Ishikawa (cell line): Measurements from ENCODE around the gene ATG16L1.

Experiments used
- CEBPB ChIP-seq: IDR thresholded peaks from 2 replicates; pipeline ENCODE4 v1.6.1; 2012
- CREB1 ChIP-seq: IDR thresholded peaks from 2 replicates; pipeline ENCODE4 v1.6.1; 2012; ENCODE audit warnings: low read depth
- EGR1 ChIP-seq: IDR thresholded peaks from 2 replicates; pipeline ENCODE4 v1.6.1; 2012
- EP300 ChIP-seq: IDR thresholded peaks from 2 replicates; pipeline ENCODE4 v1.6.1; 2012; ENCODE audit warnings: borderline replicate concordance
- FOXM1 ChIP-seq: IDR thresholded peaks from 2 replicates; pipeline ENCODE4 v1.6.1; 2012; ENCODE audit warnings: low read depth, borderline replicate concordance
- NFIC ChIP-seq: IDR thresholded peaks from 2 replicates; pipeline ENCODE4 v1.6.1; 2012
- RAD21 ChIP-seq: IDR thresholded peaks from 2 replicates; pipeline ENCODE4 v1.6.1; 2012; ENCODE audit warnings: low read depth
- TAF1 ChIP-seq: IDR thresholded peaks from 2 replicates; pipeline ENCODE4 v1.6.1; 2012; ENCODE audit warnings: low read depth, mild to moderate bottlenecking
- TCF12 ChIP-seq: IDR thresholded peaks from 2 replicates; pipeline ENCODE4 v1.6.1; 2012; ENCODE audit warnings: low read depth
- TEAD4 ChIP-seq: IDR thresholded peaks from 2 replicates; pipeline ENCODE4 v1.6.1; 2012
- YY1 ChIP-seq: IDR thresholded peaks from 2 replicates; pipeline ENCODE4 v1.6.1; 2012; ENCODE audit warnings: low read depth
- ZBTB7A ChIP-seq: IDR thresholded peaks from 2 replicates; pipeline ENCODE4 v1.6.1; 2012; ENCODE audit warnings: low read depth
- TF ChIP-seq, protein P1 (sequence below): IDR thresholded peaks from 2 replicates; pipeline ENCODE4 v1.6.1; 2012; ENCODE audit warnings: low read depth, mild to moderate bottlenecking
- TF ChIP-seq, protein P2 (sequence below): IDR thresholded peaks from 2 replicates; pipeline ENCODE4 v1.6.1; 2012
- TF ChIP-seq, protein P3 (sequence below): IDR thresholded peaks from 2 replicates; pipeline ENCODE4 v1.6.1; 2012

The ATG16L1 gene

DNA sequence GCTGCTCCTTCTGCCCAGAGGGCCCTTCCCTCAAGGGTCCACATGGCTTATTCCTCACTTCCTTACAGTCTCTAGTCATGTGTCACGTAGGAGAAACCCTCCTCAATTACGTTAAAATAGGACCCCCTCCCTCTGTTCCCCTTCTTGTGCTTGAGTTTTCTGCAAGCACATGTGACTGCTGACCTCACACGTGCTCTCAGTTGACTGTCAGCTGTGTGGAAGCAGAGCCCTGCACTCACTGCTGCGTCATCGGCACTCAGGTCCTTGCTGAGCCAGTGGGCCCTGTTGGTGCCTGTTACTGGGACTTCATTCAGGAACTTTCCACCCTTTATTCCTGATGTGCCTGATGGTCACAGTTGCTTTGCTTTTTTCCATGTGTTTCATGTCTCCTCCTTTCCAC is 11.1 kb downstream of the ATG16L1 start:
- no peak for TF ChIP-seq TCF12

DNA sequence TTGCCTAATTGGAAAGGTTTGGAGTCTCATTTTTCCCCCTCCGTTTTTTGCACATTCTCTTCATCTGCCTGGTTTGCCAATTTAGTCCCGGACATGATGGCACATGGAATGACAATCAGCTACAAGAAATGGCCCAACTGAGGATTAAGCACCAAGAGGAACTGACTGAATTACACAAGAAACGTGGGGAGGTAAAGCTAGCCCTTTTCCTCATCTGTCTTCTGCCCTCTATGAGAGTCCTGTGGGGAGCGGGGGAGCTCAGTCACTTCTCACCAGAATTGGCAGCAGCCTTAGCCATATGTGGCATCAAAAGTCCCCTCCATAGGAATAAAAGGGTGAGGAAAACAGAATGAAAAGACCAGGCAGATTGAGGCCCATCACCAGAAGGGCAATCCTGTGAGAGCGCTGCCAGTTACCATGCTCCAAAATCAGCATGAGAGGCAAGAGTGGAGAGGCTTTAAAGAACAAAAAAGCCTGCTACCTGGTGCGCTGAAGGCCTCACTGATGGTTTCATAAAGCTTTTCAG is 11.6 kb downstream of the ATG16L1 start:
- TF ChIP-seq, protein P1, sequence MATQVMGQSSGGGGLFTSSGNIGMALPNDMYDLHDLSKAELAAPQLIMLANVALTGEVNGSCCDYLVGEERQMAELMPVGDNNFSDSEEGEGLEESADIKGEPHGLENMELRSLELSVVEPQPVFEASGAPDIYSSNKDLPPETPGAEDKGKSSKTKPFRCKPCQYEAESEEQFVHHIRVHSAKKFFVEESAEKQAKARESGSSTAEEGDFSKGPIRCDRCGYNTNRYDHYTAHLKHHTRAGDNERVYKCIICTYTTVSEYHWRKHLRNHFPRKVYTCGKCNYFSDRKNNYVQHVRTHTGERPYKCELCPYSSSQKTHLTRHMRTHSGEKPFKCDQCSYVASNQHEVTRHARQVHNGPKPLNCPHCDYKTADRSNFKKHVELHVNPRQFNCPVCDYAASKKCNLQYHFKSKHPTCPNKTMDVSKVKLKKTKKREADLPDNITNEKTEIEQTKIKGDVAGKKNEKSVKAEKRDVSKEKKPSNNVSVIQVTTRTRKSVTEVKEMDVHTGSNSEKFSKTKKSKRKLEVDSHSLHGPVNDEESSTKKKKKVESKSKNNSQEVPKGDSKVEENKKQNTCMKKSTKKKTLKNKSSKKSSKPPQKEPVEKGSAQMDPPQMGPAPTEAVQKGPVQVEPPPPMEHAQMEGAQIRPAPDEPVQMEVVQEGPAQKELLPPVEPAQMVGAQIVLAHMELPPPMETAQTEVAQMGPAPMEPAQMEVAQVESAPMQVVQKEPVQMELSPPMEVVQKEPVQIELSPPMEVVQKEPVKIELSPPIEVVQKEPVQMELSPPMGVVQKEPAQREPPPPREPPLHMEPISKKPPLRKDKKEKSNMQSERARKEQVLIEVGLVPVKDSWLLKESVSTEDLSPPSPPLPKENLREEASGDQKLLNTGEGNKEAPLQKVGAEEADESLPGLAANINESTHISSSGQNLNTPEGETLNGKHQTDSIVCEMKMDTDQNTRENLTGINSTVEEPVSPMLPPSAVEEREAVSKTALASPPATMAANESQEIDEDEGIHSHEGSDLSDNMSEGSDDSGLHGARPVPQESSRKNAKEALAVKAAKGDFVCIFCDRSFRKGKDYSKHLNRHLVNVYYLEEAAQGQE, result no peak
- no peak for TF ChIP-seq TAF1
- TF ChIP-seq ZBTB7A, result no peak
- TF ChIP-seq, protein P2, sequence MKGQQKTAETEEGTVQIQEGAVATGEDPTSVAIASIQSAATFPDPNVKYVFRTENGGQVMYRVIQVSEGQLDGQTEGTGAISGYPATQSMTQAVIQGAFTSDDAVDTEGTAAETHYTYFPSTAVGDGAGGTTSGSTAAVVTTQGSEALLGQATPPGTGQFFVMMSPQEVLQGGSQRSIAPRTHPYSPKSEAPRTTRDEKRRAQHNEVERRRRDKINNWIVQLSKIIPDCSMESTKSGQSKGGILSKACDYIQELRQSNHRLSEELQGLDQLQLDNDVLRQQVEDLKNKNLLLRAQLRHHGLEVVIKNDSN, result no peak
- TF ChIP-seq CREB1, result no peak
- TF ChIP-seq FOXM1, result no peak
- TF ChIP-seq EP300, result no peak
- TF ChIP-seq NFIC, result no peak
- no peak for TF ChIP-seq EGR1
- no peak for TF ChIP-seq TEAD4
- TF ChIP-seq RAD21, result no peak
- no peak for TF ChIP-seq TCF12
- no peak for TF ChIP-seq CEBPB
- no peak for TF ChIP-seq YY1
- TF ChIP-seq, protein P3, sequence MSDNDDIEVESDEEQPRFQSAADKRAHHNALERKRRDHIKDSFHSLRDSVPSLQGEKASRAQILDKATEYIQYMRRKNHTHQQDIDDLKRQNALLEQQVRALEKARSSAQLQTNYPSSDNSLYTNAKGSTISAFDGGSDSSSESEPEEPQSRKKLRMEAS, result no peak

DNA sequence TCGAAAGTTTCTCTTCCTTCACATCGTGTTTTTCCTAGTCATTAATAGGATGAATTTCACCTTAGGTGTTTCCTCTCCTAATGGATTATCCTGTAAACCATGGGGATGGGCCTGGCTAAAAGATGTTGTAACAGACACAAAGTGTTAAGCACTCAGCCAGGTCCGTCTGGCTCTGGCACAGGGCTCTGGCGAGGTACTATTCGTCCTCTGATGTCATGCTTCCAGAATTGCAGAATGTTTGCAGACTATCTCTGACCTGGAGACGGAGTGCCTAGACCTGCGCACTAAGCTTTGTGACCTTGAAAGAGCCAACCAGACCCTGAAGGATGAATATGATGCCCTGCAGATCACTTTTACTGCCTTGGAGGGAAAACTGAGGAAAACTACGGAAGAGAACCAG is 13.2 kb downstream of the ATG16L1 start:
- TF ChIP-seq, protein P3, result no peak
- TF ChIP-seq, protein P1, result no peak
- TF ChIP-seq RAD21 (no peak), EGR1 (no peak), EP300 (no peak)

DNA sequence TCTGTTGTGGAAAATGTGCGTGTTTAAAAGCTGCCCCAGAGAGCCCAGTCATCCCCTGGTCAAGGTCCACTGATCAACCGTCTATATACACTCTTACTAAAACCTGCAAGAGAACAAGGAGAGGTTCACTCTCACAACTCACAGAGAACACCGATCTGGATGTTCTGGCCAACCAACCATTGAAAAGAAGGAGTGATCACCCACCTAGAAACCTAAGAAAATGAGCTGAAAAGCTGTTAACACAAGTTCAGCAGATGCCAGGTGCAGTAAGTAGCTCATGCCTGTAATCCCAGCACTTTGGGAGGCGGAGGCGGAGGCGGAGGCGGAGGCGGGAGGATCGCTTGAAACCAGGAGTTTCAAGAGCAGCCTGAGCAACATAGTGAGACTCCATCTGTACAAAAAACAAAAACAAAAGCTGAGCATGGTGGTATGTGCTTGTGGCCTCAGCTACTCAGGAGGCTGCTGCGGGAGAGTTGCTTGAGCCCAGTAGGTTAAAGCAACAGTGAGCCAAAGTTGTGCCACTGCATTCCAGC is 14.5 kb downstream of the ATG16L1 start:
- TF ChIP-seq TAF1, result no peak
- TF ChIP-seq, protein P2, result no peak
- TF ChIP-seq, protein P3, result no peak
- TF ChIP-seq, protein P1, result no peak
- no peak for TF ChIP-seq CREB1
- TF ChIP-seq YY1, result no peak
- TF ChIP-seq CEBPB, result no peak
- no peak for TF ChIP-seq RAD21
- no peak for TF ChIP-seq EGR1
- TF ChIP-seq TCF12, result no peak
- no peak for TF ChIP-seq ZBTB7A

DNA sequence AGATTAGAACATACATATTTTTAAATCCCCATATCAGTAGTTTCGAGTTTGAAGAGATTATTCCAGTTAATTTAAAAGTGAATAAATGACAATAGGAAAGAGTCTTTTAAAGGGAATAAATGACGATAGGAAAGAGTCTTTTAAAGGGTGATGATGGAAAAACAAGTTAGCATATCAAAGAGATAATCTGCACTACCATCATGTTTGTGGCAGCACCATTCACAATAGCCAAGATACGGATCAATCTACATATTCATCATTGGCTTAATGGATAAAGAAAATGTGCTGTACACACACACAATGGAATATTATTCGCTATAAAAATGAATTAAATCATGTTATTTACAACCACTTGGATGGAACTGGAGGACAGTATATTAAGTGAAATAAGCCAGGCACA is 15.0 kb downstream of the ATG16L1 start:
- TF ChIP-seq TAF1, result no peak
- no peak for TF ChIP-seq TCF12
- no peak for TF ChIP-seq YY1
- no peak for TF ChIP-seq TEAD4
- TF ChIP-seq CEBPB, result no peak
- no peak for TF ChIP-seq RAD21
- TF ChIP-seq EP300, result no peak
- no peak for TF ChIP-seq ZBTB7A
- TF ChIP-seq, protein P1, result no peak
- TF ChIP-seq NFIC, result no peak
- TF ChIP-seq, protein P3, result no peak
- no peak for TF ChIP-seq CREB1
- no peak for TF ChIP-seq EGR1
- no peak for TF ChIP-seq FOXM1
- TF ChIP-seq, protein P2, result no peak
